ENCODE measurements around the gene FRMD4B.
"Not testable (repeated sequence)": the region's sequence is repeated elsewhere in the genome, so short reads cannot be mapped to it uniquely, and the experiment has no call there.

Gene FRMD4B

GRCh38 chr3:69328103-69328962 lies 57.6 kb downstream of the FRMD4B start:
- no peak overlapping the region for H3K4me3 ChIP-seq (ENCODE audit: low read length)
- TF ChIP-seq, protein P1, sequence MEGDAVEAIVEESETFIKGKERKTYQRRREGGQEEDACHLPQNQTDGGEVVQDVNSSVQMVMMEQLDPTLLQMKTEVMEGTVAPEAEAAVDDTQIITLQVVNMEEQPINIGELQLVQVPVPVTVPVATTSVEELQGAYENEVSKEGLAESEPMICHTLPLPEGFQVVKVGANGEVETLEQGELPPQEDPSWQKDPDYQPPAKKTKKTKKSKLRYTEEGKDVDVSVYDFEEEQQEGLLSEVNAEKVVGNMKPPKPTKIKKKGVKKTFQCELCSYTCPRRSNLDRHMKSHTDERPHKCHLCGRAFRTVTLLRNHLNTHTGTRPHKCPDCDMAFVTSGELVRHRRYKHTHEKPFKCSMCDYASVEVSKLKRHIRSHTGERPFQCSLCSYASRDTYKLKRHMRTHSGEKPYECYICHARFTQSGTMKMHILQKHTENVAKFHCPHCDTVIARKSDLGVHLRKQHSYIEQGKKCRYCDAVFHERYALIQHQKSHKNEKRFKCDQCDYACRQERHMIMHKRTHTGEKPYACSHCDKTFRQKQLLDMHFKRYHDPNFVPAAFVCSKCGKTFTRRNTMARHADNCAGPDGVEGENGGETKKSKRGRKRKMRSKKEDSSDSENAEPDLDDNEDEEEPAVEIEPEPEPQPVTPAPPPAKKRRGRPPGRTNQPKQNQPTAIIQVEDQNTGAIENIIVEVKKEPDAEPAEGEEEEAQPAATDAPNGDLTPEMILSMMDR (IDR thresholded peaks at IDR 0.05; ENCODE audit: insufficient read depth, low read depth, low read length, missing control alignments) = no peak
- DNase-seq (ENCODE audit: low read depth) = no peak

GRCh38 chr3:69326855-69327300 lies 59.0 kb downstream of the FRMD4B start:
- H3K4me3 ChIP-seq (ENCODE audit: low read length) = no peak overlapping the region
- TF ChIP-seq, protein P1 (IDR thresholded peaks at IDR 0.05; ENCODE audit: insufficient read depth, low read depth, low read length, missing control alignments) = no peak
- no peak for DNase-seq (ENCODE audit: low read depth)

DNA sequence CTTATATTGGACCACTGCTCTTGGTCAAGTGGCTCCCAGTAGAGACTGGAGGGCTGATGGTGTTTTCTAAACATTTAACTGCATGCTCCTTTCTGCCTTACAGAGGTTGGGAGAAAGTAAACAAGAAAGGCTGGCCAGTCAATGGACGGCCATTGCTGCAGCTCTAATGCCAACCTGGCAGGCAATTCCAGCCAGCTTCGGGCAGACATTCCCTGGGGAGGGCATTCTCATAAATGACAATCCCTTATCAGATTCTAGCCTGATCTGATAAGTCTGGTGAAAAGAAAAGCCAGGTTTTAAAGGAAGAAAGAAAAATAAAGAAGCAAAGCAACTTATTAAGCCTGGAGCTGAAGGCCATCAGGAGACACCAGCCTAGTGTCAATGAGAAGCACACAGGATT lies 60.7 kb downstream of the FRMD4B start:
- DNase-seq (ENCODE audit: low read depth) = no peak
- H3K4me3 ChIP-seq (ENCODE audit: low read length) = no peak overlapping the region
- TF ChIP-seq, protein P1 (IDR thresholded peaks at IDR 0.05; ENCODE audit: insufficient read depth, low read depth, low read length, missing control alignments) = no peak

- peak; percentile 11 for DNase-seq (ENCODE audit: low read depth)
- TF ChIP-seq, protein P1 (IDR thresholded peaks at IDR 0.05; ENCODE audit: insufficient read depth, low read depth, low read length, missing control alignments) = peak; percentile 41
- no peak overlapping the region for H3K4me3 ChIP-seq (ENCODE audit: low read length)
Observed at GRCh38 chr3:69324362-69325025, 61.4 kb downstream of the FRMD4B start.

DNA sequence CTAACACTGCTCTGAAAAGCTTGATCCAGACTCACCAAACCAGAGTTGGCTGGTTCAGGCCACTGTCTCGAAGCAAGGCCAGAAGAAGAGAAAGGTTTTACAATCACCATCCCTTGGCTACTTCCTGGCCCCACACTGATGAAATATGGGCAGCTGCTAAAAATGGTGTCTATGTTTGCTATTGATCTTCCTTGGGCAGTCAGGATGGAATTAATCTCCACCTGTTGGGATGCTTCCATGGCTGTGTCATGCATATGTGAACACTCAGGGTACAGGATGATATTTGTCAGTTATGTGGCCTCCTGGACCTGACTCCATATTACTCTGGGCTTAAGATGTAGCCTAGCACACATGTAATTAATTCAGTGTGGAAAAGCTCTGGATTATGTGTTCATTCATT lies 61.9 kb downstream of the FRMD4B start:
- no peak overlapping the region for H3K4me3 ChIP-seq (ENCODE audit: low read length)
- TF ChIP-seq, protein P1 (IDR thresholded peaks at IDR 0.05; ENCODE audit: insufficient read depth, low read depth, low read length, missing control alignments) = no peak
- DNase-seq (ENCODE audit: low read depth) = no peak

GRCh38 chr3:69322512-69322911 lies 63.4 kb downstream of the FRMD4B start:
- not testable (repeated sequence) for DNase-seq (ENCODE audit: low read depth); H3K4me3 ChIP-seq (ENCODE audit: low read length)

DNA sequence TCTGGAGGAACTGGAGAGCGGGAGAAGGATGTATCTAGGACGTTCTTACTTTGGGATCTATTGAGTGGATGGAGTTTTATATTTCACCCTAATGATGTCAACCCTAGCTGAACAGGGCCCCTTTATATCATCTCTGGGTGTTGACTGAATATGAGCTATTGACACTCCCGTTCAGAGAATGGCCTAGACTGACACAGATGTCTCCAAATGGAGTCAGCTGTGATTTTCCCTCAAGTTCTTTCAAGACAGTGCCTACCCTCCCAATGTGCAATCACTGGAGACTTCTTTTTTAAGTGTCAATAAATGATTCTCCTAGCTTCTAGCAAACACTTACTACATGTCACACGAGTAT lies 63.8 kb downstream of the FRMD4B start:
- TF ChIP-seq, protein P1 (IDR thresholded peaks at IDR 0.05; ENCODE audit: insufficient read depth, low read depth, low read length, missing control alignments) = no peak
- no peak overlapping the region for H3K4me3 ChIP-seq (ENCODE audit: low read length)
- no peak for DNase-seq (ENCODE audit: low read depth)

All from epithelial cell of esophagus (primary cell).